ENCODE measurements around the gene RGS19.

GRCh38 chr20:64038565-64039292, 40.6 kb downstream of the RGS19 start:
- TF ChIP-seq FOXM1 (IDR thresholded peaks at IDR 0.05; ENCODE audit: borderline replicate concordance): no peak
- TF ChIP-seq NFRKB (IDR thresholded peaks at IDR 0.05): no peak
- TF ChIP-seq BHLHE40 (IDR thresholded peaks at IDR 0.05; ENCODE audit: borderline replicate concordance): no peak
- no peak for TF ChIP-seq ZNF384 (IDR thresholded peaks at IDR 0.05)
- TF ChIP-seq TARDBP (IDR thresholded peaks at IDR 0.05): no peak
- TF ChIP-seq FOXK2 (IDR thresholded peaks at IDR 0.05): no peak
- TF ChIP-seq SUZ12 (IDR thresholded peaks at IDR 0.05): no peak

All from HEK293T (cell line).